NCI-H82 treated with DMSO at 0.1 percent for 48 hours (cell line): ENCODE measurements around the gene FNDC3B.
A peak's percentile ranks its signal among the peaks of the same experiment; 100 is the strongest.
"Not testable (repeated sequence)": the region's sequence is repeated elsewhere in the genome, so short reads cannot be mapped to it uniquely, and the experiment has no call there.

Source experiments
- DNase-seq: peaks from one replicate; lab custom pipeline; 2025; ENCODE audit not compliant: unreplicated experiment; lab: John Stamatoyannopoulos, UW

FNDC3B gene

DNA sequence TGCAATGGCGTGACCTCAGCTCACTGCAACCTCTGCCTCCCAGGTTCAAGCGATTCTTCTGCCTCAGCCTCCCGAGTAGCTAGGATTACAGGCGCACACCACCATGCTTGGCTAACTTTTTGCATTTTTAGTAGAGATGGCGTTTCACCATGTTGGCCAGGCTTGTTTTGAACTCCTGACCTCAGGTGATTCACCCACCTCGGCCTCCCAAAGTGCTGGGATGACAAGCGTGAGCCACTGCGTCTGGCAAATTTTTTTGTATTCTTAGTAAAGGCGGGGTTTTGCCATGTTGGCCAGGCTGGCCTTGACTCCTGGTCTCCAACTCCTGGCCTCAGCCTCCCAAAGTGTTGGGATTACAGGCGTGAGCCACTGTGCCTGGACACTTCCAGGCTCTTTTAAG lies 215.9 kb downstream of the FNDC3B start:
- DNase-seq = not testable (repeated sequence)

DNA sequence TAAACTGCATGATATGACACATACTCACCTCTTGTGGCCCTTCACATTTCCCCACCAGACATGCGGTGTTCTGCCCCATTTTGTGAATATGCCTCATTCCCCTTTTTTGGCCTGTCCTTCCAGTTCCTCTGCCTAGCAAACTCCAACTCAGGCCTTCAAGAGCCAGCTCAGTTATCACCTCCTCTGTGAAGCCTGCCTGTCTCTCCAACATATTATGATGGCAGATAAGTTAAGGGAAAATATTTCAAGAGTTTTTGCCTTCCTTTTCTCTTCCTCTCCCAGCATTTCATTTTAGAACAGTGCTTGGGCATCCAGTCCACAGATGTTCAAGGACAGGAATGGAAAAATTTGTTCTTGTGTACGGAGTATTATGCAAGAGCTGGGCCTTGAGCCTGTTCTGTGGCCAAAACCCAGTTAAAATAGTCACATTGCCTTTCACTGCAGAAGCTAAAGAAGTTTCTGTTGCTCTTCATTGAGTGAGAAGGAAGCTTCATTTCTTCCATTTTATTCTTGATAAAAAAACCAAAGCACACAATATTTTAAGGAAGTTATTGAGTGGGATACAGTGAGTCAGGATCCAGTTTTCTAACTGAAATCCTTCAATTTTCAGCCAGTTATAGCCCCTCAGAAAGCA lies 216.8 kb downstream of the FNDC3B start:
- no peak for DNase-seq

DNA sequence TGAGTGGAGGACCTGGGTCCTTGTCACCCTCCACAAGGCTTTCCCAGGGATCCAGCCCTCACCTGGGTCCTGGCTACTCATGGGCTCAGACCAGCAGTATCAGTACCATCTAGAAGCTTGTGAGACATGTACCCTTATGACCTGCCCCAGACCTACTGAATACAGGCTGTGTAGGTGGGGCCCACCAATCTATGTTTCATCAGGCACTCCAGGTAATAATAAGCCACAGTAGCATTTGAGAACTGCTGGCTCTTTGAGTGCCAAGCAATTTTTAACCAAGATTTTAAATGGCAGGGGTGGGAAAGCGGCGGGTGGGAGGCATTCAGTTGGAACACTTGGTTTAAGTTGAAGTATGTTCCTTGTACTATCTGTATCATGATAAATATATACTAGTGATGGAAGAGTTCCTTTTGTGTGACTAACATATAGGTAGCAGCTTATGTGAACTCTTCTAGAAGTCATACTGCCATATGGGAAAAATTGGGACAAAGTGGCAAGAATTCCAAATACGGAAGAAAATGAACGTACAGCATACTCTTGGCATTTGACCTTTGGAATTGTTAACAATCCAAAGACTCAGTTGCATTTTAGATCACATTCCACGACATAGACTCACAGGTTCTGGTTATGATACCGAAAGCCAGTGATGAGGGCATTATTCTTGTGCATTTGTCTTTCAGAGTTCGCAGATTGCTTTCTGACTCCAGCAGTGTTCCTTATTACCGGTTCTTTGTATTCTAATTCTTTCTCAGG lies 218.4 kb downstream of the FNDC3B start:
- DNase-seq = no peak

DNA sequence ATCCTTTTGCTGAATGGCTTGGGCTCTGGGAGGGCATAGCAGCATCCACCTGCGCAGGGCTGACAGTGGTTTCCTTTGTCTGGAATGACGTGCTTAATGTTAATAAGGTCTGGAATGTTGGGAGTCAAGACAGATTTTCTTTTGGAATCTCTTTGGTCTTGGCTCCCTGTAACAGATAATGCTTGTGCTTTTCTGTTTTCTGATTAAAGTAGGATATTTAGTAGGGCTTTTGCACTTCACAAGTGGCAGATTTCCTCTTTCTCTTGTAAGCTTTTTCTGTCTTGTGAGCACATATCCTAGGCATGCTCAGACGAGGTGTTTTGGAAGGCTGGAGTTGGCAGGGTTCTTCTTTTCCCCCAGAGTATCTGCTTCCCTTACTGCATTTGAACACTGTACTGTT lies 219.2 kb downstream of the FNDC3B start:
- DNase-seq = no peak

DNA sequence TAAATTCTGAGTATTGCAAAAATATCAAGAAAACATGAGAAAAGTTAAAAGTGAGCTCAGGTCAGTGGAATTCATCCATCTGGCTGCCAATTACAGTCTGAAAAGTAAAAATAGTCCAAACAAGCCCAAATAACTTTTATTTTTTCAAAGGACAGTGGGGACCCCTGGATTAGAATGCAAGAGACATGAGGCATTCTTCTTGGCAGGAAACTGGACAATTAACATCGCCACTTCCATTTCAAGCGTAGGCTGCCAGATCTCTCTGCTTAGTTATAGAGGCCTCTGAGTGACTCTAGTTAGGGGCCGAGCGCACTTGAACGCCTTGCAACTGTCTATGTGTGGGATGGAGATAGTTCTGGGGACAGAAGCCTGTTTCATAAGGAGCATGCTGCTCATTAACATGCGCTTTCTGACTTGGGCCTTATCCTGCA lies 219.7 kb downstream of the FNDC3B start:
- no peak for DNase-seq

DNA sequence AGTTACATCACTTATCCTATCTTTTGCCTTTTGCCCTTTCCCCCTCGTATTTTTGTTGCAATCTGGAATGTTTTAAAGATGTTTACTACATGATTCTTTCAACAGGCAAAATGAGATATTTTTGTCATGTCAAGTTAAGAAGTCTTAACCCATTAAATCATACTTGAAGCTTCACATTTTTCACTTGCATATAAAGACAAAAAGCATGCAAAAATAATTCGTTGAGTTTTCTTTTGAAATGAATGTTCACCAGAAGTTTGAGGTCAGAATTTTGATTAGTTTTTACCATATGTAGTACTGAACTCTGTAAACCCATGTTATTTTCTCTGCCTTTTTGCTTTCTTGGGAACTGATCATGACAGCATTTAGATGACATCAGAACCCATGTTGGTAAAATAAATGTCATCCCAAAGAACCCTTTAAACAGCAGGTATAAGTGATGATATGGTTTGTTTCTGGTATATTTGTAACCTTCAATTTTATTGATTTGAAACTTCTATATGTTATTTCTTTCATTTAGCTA lies 220.4 kb downstream of the FNDC3B start:
- DNase-seq = no peak

DNA sequence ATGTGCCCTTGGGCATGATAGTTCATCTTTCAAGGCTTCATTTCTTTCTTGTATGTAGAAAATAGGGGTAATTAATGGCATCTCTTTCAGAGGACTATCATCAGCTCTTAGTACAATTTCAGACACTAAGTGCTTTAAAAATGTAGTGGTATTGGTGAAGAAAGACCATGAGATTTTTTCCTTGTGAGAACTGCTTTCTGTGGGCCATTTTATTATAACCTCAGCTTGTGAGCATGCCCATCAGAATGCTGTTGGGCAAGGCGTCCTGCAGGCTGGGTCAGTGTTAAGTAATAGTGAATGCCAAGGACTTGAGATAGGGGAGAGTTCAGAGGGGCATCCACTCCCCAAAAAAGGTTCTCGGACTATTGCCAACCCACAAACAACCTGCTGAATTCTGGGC lies 221.0 kb downstream of the FNDC3B start:
- DNase-seq = no peak

DNA sequence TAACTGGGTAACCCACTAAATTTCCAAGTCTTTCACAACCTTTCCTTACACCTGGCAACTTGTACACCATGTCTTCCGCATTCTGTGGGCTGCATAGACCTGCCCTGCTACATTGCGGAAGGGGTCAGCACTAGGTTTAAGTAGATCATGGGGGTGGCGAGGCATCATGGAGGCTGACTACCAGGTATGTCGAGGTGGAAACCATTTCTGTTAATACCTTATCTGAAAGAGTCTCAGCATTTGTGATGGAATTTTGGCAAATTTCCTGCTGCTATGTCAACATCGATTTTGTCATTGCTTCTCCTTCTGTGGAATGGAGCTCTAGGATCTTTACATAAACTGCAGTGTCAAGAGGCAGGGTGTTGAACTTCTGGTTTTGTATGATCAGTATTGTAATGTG lies 221.7 kb downstream of the FNDC3B start:
- no peak for DNase-seq

DNA sequence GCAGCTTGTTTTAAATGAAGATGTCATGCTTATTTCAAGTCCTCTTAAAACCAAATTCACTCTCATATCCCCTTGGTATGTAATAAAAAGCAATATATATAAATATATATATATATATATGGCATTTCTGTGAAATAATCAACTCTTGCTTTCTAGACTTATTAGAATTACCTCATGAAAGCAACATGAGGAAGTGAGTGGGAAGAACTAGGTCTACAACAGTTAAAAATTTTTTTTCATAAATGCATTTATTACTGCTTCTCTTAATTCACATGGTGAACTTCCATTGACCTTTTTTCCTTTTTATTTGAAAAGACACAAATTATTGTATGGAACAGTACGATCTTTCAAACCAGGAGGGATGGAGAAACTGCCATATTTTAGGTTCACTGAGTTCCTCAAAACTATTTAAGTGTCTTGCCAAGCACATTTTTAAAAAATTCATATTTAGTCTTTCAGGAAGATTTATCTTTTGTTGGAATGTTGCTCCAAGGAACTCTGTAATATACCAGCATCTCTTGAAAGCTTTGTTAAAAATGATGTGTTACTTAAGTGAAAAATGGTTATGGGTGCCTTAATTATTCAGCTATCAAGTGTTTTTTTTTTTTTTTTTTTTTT lies 223.7 kb downstream of the FNDC3B start:
- DNase-seq = no peak

DNA sequence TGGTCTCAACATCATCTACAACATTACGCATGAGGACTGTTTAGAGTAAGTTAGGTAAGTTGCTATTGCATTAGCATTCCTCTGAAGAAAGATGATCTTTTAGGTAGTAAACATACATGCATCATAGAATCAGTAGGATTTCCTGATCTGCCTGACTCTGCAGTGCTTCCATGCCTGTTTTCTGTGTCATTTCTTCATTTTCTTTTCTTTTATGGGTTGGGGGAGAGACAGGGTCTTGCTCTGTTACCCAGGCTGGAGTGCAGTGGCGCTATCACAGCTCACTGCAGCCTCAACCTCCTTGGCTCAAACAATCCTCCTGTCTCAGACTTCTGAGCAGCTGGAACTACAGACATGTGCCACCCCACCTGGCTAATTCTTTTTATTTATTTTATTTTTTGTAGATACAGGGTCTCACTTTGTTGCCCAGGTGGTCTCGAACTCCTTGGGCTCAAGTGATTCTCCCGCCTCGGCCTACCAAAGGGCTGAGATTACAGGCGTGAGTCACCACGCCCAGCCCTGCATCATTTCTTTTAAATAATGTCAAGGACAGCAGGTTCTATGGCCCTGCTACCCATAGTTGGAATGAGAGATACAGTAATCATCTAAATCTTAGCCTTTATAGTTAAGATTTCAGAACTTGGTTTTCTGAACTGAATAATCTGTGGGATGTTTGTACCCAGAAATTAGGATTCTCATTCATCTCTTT lies 224.6 kb downstream of the FNDC3B start:
- DNase-seq = no peak

DNA sequence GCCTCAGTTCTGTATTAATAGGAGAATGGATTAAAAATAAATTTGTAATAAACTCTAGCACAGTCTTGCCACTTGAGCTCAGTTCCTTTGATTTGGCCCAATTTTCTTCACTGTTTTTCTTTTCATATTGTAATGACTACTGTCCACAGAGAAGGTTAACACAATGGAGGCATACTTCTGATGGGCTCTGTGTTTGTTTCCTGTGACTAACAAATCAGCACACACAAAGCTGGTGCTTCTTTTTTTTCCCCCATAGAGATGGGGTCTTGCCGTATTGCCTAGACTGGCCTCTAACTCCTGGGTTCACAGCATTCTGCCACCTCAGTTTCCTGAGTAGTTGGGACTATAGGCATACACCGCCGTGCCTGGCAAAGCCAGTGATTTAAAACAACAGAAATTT lies 226.7 kb downstream of the FNDC3B start:
- DNase-seq = no peak

DNA sequence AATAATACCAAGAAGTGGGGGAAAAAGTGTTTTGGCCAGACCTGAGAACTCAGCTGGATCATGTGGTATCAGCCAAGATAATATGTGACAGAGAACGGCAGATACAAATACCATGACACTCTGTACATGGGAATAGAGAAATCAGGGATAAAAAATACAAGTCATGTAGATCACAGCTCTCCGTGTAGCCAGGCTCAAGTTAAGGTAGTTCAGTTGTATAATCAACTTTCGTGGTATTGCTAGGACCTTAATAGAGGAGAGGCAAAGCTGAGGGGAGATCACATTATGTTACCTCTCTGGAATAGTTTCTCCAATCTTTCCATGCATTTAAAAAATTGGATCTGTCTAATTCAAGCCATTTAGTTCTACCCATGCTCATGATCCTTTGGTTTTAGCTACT lies 229.0 kb downstream of the FNDC3B start:
- DNase-seq = no peak

DNA sequence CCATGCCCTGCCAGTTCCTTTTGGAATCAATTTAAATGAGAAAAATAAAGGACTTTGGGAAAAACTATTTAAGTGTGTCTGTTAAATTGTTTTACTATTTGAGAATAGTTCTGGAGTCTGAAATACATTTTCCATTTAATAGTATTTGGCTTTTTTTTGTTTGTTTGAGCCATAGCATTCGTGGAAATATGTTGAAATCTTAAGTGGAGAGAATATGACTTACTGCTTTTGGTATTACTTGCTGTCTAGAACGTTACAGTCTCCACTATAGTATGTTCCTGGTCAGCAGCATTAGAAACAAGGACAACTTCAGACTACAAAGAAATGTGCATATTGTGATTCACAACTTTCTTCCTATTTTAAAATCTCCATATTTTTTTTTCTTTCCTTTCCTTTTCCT lies 229.5 kb downstream of the FNDC3B start:
- DNase-seq = no peak

DNA sequence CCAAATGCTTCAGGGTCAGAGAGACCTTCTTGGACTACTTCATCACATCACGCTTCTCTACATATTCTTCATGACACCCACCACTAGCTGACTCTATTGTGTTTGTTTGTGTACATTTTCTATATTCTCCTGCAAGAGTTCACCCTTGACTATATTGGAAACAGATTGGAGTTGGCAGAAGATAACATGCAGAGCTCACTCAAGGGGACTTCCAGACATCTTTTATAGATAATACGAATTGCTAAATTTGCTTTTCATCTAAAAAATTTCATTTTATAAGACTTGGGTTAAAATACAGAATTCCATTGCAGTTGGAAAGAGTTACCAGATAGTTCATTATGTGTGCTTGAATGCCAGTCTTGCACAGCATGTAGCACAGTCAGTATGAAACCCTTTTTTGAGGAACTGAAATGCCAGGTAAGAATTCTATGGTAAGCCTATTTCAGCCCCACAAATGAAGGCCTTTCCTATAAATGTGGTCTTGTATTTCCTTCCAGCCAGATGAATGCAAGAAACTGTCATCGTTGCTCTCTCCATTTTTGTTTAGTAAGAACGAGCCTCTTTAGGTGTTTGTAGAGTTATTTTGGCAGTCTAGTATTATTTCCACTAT lies 231.3 kb downstream of the FNDC3B start:
- DNase-seq = no peak

DNA sequence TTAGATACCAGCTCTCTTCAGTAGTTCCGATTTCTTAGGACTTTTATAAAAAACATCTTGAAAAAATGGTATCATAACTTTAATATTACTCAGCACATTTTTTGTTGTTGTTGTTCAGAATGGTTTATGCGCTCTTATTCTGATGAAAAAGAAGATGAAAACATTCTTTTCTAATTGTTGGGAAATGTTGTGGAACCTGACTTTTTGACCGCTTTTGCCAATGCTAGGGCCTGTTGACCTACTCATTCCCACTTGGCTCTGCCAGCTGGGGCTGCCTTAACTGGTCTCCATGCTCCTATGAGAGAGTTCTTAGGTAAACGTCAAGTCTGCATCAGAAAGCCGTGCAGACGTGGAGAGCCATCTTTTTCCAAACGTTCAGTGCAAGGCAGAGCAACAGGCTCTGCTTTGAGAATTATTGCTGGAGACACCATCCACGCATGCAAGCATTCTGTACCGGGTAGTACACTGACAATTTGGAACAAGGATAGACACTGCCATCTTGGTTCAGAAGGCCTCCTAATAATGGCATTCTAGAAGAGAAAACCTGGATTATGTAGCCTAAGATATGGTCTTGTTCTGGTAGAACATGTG lies 232.1 kb downstream of the FNDC3B start:
- DNase-seq = no peak

DNA sequence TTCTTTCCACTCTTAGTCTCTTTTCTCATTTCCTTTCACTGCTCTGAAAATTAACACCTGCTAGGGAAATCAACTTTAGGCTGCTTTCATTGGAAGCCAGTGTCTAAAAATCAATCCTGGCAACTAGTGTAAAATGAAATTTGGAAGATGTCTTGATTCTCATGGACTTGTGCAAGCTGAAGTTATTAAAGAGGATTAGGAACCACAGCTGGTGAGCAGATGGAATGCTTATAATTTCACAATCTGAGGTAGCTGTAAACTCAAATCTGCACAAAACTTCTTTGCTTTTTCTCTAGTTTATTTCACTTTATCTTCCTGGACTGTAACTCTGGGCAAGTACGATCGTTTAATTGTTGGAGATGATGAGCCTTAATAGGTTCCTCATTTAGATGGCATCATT lies 233.3 kb downstream of the FNDC3B start:
- peak; percentile 28 for DNase-seq

DNA sequence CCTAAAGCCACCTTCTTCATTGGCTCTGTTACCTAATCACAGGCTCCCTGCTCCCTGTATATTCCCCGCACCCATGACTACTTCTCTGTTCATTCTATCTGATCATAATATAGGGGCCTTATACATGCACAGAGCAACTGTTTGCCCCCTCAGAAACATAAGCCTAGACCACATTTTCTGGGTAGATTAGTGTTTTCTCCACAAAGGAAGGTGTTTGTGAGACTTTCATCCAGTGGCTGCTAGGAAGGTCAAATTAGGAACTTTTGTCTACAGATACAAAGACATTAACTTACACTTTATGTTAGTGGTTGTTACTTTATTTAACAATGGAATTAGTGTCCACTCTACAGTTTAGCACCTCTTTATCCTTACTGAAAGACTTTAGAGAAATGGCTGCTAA lies 234.0 kb downstream of the FNDC3B start:
- DNase-seq = no peak

DNA sequence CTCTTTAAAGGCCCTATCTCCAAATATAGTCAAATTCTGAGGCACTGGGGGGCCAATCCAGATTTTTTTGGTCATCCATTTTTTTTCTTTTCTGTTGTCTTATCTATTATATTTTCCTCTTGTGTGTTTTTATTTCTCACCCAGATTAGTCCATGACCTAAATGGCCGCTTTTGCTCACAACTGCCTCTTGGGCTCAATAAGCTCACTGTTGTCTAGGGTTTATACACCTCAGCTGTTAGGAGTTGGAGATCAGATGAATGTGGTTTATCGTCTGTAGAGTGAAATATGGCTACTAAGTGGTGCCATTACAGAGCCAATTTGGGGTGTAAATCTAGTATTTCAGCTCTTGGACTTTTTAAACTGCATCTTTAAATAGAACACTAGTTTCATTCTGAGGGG lies 235.5 kb downstream of the FNDC3B start:
- DNase-seq = no peak

DNA sequence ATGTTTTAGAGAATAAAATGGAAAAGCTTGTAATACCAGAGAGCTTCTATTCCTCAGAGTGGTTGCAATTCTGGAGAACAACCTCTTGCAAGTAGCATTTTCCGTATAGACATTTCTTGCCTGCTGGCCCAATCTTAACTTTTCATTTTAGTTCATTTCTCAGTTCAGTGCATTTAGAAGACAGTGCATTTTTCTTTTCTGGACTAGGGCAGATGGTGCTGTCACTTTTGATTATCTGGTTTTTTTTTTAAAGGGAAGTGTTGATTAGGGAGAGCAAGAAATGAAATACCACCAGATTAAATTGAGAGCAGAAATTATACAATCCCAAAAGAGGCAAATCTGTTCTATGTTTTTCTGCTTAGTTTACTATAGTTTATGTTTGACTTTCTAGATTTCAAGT lies 236.2 kb downstream of the FNDC3B start:
- no peak for DNase-seq

DNA sequence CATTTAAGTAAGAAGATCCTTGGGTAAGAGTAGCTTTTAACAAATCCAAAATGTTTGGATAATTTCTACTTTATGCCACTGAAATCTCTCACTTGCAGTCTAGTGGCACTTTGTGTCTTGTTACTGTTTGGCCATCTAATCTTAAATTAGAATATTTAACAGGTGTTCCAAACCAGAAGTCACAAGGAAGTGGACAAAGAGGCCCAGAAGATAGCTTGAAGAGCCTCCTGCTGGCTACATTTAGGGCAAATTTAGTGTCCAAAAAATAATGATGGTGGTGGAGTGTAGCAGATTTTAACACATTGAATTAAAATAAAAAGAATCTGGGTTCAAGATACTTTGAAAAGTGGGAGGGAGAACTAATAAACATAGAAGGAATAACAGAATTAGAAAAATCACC lies 236.7 kb downstream of the FNDC3B start:
- no peak for DNase-seq

DNA sequence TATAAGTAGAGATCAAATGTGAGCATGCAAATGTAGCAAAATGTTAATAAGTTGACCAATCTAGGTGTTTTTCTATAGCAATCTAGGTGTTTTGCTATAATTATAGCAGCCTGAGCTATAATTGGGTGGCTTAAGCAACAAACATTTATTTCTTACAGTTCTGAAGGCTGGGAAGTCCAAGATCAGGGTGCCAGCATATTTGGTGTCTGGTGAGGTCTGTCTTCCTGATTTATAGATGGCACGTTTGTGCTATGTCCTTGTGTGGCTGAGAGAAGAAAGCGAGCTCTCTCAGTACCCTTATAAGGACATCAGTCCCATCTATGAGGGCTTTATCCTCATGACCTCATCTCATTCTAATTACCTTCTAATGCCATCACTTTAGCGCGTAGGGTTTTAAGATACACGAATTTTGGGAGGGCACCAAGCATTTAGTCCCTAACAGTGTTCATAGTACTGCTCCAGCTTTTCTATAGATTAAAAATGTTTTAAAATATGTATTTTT lies 237.8 kb downstream of the FNDC3B start:
- DNase-seq = no peak
